GM18909 (cell line): ENCODE results near the gene PRR33.

Source experiments
- ATAC-seq: cut with Tn5 transposase; IDR thresholded peaks from one replicate; pipeline ENCODE4 v1.9.1; 2021; ENCODE audit warnings: mild to moderate bottlenecking; ENCODE audit not compliant: unreplicated experiment, poor library complexity

The PRR33 gene

DNA sequence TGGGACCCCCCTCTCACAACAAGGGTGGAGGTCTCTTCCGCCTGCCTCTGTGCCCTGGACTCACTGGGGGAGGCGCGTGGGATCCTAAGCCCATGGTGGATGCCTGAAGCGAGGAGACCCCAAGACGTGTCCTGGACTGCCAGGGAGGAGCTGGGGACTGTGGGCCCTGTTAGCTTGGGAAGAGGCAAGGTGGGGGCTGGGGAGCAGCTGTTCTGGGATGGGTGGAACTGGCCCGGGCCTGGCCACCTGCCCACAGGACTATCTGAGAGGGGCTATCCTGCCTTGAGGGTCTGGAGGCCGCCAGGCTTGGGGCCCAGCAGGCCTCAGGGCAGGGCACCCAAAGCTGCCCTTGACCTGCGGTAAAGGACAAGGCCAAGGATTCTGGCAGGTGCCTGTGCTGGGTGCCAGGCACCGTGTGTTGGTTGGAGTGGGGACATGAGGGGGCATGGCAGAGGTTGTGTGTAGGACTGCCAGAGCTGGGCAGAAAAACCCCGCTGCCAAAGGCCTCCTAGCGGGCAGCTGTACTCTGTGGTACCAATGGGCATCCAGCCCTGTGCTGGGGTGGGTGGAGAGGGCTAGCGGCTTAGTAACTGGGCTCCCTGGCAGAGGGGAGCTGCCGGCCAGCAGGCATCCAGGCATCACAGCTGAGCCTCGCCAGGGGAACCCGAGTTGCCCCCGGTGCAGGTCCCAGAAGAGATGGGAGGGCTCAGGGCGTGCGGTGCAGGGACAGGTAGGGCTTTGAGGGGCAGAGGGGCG, 38.1 kb downstream of the PRR33 start:
- no peak for ATAC-seq

DNA sequence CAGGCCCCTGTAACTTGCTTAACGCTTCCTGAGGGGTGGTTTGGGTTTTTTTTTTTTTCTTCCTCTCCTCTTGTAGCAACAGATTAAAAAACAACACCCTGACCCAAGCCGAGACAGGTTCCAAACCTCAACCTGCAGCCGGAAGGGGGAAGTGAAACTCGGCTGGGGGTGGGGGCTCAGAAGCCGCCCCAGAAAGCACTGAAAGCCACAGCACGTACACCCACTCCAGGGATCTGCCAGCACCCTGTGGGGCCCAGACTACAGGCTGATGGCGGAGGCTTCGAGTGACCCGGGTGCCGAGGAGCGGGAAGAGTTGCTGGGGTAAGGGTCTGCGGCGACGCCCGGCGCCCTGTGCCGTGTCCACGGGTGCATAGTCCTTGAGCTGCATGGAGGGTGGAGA, 38.8 kb downstream of the PRR33 start, which contains the start of gene LSP1:
TSS of gene LSP1 (plus strand) at position 208 of the 400 bp plus-strand sequence. CDS start at position 269, 61 bp downstream.
- ATAC-seq: peak; percentile 52

DNA sequence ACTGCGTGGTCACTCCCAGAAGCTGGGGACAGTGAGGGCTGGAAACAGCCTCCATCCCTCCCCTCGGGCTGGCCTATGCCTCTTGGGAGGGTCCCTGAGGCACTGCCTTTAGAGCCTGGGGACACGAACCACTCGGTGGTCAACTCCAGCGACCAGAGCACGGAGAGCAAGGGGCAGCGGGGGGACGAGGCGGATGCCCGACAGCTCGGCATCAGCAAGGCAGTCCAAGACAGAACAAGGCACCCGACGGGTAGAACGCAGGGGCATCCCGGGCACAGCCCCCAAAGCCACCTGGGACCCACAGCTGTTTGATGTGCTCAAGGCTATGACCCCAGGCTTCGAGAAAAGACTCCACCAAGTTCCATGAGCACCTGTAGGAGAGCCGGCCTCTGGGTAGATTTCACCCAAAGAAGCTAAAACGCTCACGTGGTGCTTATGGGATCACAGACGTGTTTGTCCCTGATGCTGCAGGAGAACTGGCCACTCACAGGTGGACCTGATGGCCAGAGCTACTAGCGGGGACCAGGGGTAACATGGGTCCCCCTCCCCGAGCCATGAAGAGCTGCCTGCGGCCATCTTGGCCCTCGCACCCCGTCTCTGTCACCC, 39.3 kb downstream of the PRR33 start:
- peak; percentile 2 for ATAC-seq

DNA sequence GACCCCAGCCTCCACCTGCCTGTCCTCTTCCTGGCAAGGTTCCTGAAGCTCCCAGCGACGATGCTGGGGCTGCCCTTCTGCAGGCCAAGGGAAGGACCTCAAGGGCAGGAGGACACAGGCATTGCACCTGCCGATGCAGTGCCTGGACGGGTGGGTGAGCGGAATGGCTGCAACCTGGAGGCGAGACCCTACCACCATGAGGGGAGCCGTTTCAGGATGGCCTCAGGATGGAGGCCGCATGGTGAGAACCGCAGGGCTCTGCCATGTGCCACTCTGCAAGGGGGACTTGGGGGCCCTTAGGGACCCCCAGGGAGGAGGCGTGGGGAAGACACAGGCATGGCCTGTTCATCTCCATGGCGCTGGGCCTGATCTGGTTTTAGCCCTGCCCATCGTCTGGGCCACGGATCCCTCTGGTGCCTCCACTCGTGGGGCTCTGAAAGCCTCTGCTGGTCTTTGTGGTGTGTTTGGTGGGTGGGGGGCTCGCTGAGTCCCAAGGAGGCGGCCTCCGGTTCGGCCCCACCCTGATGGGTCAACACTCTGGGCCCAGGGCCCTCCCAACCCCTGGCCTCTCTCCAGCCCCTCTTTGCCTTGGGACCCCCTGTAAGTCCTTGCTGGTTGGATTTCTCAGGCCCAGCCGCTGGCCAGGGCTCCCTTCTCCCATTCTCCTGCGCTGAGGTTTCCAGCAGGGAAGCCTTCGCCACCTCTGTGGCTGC, 40.1 kb downstream of the PRR33 start:
- ATAC-seq: no peak

DNA sequence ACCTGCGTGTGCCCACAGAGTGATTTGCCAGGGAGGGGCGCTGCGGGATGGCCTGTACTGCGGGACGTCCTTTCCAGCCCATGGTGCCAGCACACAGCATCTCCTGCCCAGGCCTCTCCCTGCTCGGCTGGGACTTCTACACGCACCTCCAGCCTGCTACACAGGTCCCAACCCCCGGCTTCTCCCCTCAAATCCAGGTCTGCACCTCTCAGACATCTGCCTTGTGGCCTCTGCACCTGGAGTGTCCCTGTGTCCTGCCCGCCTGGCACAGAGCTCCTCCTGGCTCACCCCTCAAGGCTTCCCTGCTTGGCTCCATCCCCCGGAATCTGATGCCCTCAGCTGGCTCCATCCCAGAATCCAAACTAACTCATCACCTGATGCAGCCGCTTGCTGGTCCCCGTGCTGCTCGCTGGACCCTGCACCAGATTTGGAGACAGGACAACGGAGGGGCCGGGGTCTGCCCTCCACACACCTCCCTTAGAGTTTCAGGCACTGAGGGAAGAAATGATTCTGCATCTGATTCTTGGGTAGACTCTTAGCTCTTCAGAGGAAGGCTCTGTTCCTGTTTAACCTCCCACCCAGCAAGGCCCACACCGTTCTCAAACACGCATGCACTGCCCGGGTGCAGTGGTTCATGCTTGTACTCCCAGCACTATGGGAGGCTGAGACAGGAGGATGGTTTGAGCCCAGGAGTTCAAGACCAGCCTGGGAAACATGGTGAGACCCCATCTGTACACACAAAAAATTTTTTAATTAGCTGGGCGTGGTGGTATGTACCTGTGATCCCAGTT, 42.9 kb downstream of the PRR33 start:
- ATAC-seq: no peak

DNA sequence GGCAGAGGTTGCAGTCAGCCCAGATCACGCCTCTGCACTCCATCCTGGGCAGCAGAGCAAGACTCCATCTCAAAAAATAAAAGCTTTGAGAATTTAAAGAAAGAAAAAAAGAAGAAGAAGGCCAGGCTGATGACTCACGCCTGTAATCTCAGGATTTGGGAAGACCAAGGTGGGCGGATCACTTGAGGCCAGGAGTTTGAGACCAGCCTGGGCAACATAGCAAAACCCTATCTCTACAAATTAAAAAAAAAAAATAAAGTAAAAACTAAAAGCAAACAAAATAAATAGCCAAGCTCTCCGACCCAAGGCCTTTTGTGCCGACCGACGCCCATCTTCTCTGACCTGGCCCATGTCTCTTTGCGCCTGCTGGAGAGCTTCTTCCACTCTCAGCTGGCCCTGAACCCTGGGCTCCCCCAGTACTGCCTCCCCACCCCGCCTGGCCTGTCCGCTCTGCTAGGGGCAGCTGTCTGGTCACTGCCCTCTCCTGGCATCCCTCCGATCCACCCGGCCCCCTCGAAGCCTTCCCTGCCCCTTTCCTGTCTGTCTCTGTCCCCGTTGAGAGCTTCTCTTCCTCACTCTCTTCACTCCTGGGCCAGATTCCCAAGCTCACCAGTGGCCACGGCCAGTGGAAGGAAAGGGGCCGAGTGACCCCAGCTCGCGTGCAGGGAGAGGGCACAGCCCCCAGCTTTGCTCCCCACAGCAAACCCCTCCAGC, 43.6 kb downstream of the PRR33 start:
- ATAC-seq: no peak

DNA sequence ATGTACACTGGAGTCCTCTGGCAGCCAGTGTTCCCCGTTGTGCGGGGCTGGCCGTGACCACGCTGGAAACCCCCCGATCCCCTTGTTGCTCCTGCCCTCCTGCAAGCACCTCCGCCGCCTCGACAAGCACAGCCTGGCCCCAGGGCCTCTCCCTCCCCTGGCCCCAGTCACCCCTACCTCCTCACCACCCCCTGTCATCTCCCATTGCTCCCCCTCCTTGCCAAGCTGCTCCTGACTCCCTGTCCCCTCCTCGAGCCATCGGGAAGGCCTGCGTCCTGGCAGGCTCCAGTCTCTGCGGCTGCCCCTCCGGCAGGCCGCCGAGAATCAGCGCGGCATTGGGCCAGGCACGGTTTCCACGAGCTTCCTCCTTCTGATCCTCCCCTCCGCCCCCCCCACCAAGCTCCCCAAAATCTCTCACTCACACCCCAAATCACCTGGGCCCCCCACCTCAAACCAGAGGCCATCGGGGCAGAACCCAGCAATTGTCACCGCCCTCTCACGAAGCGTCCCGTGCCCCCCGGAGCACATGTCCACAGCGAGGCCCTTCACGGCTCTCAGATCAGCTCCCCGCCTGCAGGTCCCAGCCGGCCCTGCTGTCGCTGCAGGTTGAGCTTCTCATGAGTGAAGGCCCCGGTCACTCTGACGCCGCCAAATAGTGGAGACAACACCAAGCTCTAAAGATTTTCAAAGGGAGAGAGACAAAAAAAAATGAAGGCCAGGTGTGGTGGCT, 44.5 kb downstream of the PRR33 start:
- ATAC-seq: no peak

DNA sequence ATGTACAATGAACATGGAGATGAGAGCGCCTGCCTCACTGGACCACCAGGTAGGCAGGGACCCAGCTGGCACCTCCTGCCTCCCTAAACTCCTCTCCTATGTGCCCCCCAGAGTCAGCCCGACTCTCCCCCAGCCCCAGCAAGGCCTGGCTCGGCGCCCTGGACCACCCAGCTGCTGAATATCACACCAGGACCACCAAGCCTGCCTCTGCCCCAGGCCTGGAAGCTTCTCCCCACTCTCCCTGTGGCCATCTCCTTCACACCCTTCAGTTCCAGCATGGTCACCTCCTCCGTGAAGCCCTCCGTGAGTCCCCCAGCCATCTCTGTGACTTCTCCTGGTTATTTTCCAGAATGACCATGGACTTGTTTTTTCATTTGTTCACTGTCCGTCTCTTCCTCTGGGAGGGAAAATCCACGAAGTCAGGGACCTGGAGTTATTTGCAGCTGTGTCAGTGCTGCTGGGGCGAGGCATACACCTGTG, 45.2 kb downstream of the PRR33 start:
- no peak for ATAC-seq

DNA sequence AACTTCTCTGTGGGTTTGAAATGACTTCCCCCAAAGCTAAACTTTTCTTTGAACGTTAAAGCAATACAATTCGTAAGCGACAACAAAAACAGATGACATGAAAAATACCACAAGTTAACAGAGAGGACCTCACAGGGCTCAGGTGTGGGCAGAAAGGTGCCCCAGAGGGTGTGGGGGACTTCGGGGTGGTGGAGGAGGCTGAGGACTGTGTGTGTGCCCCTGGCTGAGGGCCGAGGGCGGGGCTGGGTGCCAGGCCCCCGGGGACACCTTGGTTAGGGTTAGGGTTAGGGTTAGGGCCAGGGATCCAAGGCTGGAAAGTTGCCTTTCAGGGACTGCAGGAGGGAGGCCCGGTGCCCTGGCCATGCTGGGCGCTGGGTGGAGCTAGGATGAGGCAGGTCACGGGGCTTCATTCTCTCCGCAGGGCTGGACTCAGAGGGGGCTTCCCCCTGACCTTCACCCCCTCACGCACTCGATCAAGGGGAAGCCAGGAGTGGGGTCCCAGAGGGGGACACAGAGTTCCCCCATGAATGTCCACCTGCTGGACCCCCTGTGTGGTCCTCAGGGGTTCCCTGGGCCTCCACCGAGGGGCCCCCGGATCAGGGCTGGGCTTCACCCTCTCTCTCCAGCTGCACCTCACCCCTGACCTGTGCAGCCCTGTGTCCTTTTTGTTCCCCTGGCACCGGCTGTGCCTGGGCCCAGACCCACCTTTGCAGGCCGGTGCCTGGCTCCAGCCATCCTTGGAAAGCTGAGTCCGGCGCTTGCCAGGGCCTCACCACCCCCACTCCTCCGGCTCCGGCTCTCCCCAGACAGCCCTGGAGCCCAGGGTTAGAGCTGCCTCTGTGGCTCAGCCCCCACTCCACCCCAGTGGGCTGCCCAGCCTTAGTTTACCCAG, 45.9 kb downstream of the PRR33 start:
- ATAC-seq: no peak

DNA sequence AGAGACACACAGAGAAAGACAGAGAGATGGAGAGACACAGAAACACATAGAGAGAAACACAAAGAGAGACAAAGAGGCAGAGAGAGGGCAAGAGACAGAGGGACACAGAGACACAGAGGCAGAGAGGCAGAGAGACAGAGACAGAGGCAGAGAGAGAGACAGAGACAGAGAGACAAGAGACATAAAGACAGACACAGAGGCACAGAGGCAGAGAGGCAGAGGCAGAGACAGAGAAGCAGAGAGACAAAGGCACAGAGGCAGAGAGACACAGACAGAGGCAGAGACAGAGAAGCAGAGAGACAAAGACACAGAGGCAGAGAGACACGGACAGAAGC, 46.6 kb downstream of the PRR33 start:
- no peak for ATAC-seq

DNA sequence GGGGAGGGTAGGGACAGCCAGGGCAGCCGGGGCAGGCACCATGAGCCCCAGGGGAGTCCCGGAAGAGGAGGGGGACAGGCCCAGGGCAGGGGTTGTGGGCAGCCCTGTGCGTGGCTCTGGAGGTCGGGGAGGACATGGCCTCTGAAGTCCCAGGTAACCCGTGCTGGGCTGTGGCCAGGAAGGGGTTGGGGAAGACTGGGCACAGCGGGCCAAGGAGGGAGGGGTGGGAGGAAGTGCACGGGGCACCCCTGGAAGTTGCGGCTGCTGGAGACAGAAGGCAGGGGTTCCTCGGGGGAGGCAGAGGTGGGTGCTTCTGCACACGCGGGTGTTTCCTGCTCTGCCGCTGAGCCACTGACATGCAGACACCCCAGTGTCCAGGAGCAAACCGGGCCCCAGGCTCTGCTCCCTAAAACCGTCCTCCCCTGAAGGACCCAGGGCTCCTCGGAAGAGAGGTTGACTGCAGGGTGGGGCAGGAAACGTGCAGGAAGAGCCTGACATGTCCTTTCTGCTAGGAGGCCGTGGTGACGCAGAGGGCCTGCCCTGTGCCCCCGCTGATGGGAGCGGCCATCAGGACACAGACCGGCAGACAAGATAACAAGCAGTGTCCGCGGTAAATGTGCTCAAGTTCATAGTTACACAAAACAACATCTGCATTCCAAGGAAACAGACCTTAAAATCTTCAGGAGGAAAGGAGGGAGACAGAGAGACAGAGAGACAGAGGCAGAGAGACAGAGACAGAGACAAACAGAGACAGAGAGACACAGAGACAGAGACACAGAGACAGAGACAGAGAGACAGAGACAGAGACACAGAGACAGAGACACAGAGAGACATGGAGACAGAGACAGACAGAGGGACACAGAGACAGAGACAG, 47.2 kb downstream of the PRR33 start:
- ATAC-seq: no peak

DNA sequence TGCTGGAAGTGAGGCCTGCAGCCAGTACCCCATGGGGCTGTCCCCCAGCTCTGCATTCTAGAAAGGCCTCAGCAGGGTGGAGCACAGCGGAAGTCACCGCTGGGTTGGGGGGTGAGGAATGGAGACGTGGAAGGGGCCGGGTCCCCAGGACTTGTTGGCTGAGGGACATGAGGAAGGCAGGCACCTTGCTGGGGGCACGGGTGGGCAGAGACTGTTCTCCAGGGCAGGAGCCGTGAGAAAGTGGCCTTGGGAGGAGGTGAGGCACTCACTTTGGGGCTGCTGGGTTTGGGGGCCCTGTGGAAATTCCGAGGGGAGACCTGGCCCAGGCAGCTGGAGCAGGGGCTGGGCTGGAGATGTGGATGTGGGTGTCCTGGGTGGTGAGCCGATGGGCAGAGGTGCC, 47.9 kb downstream of the PRR33 start:
- no peak for ATAC-seq

DNA sequence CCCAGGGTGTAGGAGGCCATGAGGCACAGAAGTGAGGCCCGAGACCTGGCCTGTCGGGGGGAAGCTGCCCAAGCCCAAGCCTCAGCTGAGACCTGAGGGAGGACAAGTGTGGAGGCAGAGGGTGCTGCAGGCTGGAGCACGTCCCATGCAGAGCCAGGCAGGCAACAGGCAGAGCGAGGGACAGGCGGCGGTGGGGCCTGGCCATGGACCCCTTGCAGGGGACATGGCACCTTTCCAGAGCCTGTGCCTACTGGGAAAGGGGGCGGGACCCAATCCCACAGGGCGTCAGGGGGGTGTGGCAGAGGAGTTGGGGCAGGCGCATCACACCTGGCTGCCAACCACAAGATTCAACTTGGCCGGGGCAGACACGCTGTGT, 48.6 kb downstream of the PRR33 start:
- no peak for ATAC-seq

DNA sequence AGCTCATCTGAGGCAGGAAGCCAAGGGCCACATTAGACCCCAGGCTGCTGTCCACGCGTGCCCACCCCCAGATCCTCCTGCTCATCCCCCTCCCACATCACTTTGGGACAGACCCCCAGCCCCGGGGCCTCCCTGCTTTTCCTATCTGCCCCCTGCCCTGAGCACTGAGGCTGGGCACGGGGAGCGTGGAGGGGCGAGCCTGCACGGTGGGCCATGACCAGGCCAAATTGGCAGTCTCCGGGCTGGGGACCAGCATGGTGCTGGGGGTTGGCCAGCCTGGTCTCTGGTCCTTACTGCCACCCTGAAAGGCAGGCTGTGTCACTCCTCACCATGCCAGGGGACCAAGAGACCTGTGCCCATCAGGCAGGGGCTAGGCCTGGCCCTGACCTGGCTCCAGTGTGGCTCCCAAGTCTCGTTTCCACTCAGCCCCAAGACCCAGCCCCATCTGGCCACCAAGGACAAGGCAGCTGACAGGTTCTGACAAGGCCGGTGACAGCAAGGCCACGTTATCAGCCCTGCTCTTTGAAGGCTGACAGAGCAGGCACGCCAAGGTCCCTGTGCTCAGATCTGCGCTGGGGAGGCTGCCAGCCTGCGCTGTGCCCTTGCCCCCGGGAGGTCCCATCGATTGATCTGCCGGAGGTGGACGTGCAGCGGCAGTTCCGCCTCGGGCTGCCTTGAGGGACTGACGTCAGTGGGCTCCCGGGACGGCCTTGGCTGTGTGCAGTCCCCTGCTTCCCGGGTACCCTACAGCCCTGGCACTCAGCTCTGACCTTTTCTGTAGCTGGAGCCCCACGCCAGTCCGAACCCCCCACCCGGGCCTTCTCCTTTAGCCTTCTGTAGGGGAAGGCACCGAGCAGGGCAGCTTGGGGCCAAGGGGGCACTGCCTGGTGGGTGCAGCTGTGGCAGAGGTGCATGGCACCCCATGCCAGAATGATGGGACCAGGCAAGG, 49.3 kb downstream of the PRR33 start:
- ATAC-seq: no peak

DNA sequence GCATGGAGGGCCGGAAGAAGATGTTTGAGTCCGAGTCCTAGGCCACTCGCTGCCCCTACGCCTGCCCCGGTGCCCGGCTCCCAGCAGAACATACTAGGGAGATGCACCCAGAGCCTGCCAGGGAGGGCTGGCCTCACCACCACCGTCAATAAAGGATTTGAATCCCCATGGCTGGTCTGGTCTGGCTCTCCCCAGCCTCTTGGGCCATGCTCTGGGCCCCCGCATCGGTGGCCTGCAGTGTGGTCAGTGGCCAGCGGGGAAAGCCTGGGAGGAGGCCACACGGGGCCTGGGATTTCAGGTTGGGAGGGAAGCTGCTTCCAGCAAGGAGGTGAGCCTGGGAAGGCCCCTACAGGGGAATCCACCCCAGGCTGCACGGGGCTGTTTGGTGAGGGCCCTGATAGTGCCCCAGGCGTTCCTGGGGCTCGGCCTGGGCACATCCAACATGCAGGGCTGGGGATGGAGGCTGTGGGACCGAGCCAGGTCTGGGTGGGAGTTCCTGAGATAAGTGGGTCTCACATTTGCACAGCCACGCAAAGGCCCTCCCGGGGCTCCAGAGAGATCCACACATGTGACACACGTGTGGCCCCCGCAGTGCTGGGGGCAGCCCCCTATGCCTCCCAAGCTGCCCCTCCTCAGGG, 50.1 kb downstream of the PRR33 start:
- no peak for ATAC-seq
